ENCODE data around the gene KIF5C. TPM values are rescaled to one million over a fixed set of nuclear protein-coding genes. Genes with fewer than 3 reads are reported as not detected.

KIF5C gene
- total and polyA plus RNA-seq, 2 donors (not counting 1 experiment from before 2014, with no cell fraction given): 1.9 to 6.1 TPM

DNA sequence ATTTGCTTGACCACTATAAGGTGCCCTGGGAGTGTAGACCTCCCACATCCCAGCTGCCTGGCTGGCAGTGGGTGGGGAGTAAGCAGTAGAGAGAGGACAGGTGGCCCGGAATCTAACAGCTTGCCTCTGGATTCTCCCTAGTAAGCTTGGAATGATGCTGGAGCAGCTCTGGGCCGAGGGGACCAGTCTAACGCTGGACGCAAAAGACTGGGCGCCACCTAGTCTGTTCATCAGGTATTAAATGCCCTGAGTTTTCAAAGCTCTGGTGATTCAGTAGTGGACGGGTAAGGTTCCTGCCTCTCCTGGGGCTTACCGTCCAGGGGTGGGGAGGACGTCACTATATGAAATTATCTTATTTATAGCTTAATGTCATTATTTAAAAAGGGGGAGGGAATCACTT, 162.8 kb downstream of the KIF5C start:
- no peaks in the 10 kb centered on the region for H3K36me3 ChIP-seq (replicated peaks in 1 of 2; ENCODE audit: control extremely low read depth in 1 of 2, control insufficient read depth in 1 of 2, extremely low read depth in 1 of 2, insufficient read depth in 2 of 2, low read length in 1 of 2)
- H3K79me2 ChIP-seq (ENCODE audit: control insufficient read depth, insufficient read depth, low read length): no peaks in the 10 kb centered on the region
- no peaks in the 10 kb centered on the region for H3K9me3 Mint-ChIP-seq (ENCODE audit: insufficient read depth)
- TF ChIP-seq, protein P1, sequence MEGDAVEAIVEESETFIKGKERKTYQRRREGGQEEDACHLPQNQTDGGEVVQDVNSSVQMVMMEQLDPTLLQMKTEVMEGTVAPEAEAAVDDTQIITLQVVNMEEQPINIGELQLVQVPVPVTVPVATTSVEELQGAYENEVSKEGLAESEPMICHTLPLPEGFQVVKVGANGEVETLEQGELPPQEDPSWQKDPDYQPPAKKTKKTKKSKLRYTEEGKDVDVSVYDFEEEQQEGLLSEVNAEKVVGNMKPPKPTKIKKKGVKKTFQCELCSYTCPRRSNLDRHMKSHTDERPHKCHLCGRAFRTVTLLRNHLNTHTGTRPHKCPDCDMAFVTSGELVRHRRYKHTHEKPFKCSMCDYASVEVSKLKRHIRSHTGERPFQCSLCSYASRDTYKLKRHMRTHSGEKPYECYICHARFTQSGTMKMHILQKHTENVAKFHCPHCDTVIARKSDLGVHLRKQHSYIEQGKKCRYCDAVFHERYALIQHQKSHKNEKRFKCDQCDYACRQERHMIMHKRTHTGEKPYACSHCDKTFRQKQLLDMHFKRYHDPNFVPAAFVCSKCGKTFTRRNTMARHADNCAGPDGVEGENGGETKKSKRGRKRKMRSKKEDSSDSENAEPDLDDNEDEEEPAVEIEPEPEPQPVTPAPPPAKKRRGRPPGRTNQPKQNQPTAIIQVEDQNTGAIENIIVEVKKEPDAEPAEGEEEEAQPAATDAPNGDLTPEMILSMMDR (IDR thresholded peaks at IDR 0.05): no peak
- no peak for TF ChIP-seq EZH2 (IDR thresholded peaks at IDR 0.05; ENCODE audit: borderline replicate concordance, insufficient read depth, low read depth, low read length, poor library complexity, severe bottlenecking)
- peak overlapping the region; percentile 60 for H3K9ac ChIP-seq (ENCODE audit: low read length)
- H3K4me1 Mint-ChIP-seq: peaks cover 17% of the 10 kb centered on the region
- H3K9me3 ChIP-seq (ENCODE audit: control extremely low read depth in 1 of 3, control insufficient read depth in 2 of 3, insufficient read depth in 1 of 3, low read length in 2 of 3): no peaks in the 10 kb centered on the region
- H3K27ac ChIP-seq (ENCODE audit: low read length in 2 of 2): no peak overlapping the region
- ChIA-PET CTCF (interaction anchor here (1.4 to 5.1 kb wide), 4 partner anchors 12 to 523 kb away, joined by 3 to 54 read pairs (median 6); no protein-coding TSS in a partner anchor), POLR2A (no interaction called here)
- no peak for ATAC-seq (ENCODE audit: low read depth)
- no peaks in the 10 kb centered on the region for H4K20me1 ChIP-seq (ENCODE audit: control insufficient read depth, insufficient read depth, low read length, poor library complexity, severe bottlenecking)
- peak overlapping the region in 1 of 5 experiments; percentile 54 for H3K4me3 ChIP-seq (ENCODE audit: control extremely low read depth in 1 of 5, extremely low read depth in 1 of 5, insufficient read depth in 1 of 5, low read depth in 2 of 5, low read length in 4 of 5)
- intact Hi-C loops (cut with micrococcal nuclease): loop anchor here (1.0 kb wide), 1 partner anchor 19 kb away; no protein-coding TSS in a partner anchor
- WGBS (ENCODE audit: insufficient coverage): 89% methylated on average over 3 of the region's 8 CpGs
- peaks cover 11 to 20% of the 10 kb centered on the region in 2 donors for H3K4me1 ChIP-seq (ENCODE audit: control insufficient read depth in 2 of 2, insufficient read depth in 2 of 2, low read length in 2 of 2)
- peaks cover 0 to 17% (median 8%) of the 10 kb centered on the region in 4 experiments for H3K27me3 ChIP-seq (replicated peaks in 1 of 4; ENCODE audit: control extremely low read depth in 1 of 4, control insufficient read depth in 3 of 4, insufficient read depth in 4 of 4, low read length in 3 of 4)
- no peak overlapping the region for H3K27ac Mint-ChIP-seq
- H3K4me2 ChIP-seq (replicated peaks; ENCODE audit: low read depth, low read length, poor library complexity, severe bottlenecking): peak overlapping the region; percentile 78
- H3K4me3 Mint-ChIP-seq: peak overlapping the region; percentile 29
- no peak for DNase-seq
- H3K27me3 Mint-ChIP-seq: peaks cover 14% of the 10 kb centered on the region
- H2AFZ ChIP-seq (ENCODE audit: insufficient read depth, low read depth, low read length, poor library complexity, severe bottlenecking): peak overlapping the region; percentile 69

DNA sequence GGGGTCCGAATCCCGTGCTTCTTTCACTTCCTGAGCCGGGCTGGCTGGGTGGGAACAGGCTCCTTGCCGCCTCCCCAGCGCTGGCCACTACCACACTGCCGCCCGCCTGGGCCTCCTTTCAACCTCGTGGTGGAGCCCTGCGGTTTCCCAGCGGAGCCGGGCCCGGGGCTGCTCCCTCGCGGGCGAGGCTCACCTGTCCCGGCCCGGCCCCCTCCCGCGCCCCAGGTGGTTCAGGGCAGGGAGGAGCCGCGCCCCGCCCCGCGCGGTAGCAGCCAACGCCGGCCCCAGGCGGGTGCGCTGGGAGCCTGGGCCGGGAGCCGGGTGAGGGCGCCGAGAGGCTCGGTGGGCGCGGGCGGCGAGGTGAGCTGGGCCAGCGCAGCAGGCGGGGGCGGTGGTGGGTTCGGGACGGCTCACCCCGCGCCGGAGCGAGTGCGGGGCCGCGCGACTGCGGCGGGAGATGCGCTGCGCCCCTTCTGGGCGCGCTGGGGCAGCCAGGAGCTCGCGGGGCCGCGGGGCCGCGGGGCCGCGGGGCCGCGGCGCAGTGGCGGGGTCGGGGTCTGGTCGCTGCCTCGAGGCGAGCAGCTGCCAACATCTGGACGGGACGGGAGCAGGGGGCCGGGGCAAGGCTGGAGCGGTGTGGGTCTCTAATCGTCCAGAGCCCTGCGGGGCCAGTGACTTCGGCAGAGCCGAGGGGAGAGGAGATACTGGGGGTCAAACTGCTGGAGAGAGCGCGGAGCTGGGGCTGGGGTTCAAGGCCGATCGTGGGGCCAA, 163.6 kb downstream of the KIF5C start, which contains the start of gene LYPD6B:
Gene LYPD6B (plus strand): TSS at position 258 of the 771 bp plus-strand sequence. CDS start 92,250 bp downstream, outside the sequence.
- Histone ChIP-seq H2AFZ (ENCODE audit: insufficient read depth, low read depth, low read length, poor library complexity, severe bottlenecking) (peak within 1 kb of the TSS; percentile 69), H3K4me3 (ENCODE audit: control extremely low read depth in 1 of 5, extremely low read depth in 1 of 5, insufficient read depth in 1 of 5, low read depth in 2 of 5, low read length in 4 of 5) (peak within 1 kb of the TSS in 4 of 5 experiments; percentile 4 to 54 (median 40)), H3K9me3 (ENCODE audit: control extremely low read depth in 1 of 3, control insufficient read depth in 2 of 3, insufficient read depth in 1 of 3, low read length in 2 of 3) (no peaks in the 10 kb centered on the region), H3K27ac (ENCODE audit: low read length in 2 of 2) (no peak within 1 kb of the TSS), H3K4me2 (replicated peaks; ENCODE audit: low read depth, low read length, poor library complexity, severe bottlenecking) (peak within 1 kb of the TSS; percentile 78), H3K27me3 (replicated peaks in 1 of 4; ENCODE audit: control extremely low read depth in 1 of 4, control insufficient read depth in 3 of 4, insufficient read depth in 4 of 4, low read length in 3 of 4) (peaks cover 0 to 17% (median 8%) of the 10 kb centered on the region in 4 experiments), H3K36me3 (replicated peaks in 1 of 2; ENCODE audit: control extremely low read depth in 1 of 2, control insufficient read depth in 1 of 2, extremely low read depth in 1 of 2, insufficient read depth in 2 of 2, low read length in 1 of 2) (no peaks in the 10 kb centered on the region), H3K4me1 (ENCODE audit: control insufficient read depth in 2 of 2, insufficient read depth in 2 of 2, low read length in 2 of 2) (peaks cover 11 to 20% of the 10 kb centered on the region in 2 donors), H4K20me1 (ENCODE audit: control insufficient read depth, insufficient read depth, low read length, poor library complexity, severe bottlenecking) (no peaks in the 10 kb centered on the region), H3K79me2 (ENCODE audit: control insufficient read depth, insufficient read depth, low read length) (no peaks in the 10 kb centered on the region), H3K9ac (ENCODE audit: low read length) (peak within 1 kb of the TSS; percentile 60)
- Mint-ChIP-seq H3K27me3 (peaks cover 14% of the 10 kb centered on the region), H3K27ac (peak within 1 kb of the TSS; percentile 61), H3K9me3 (ENCODE audit: insufficient read depth) (no peaks in the 10 kb centered on the region), H3K4me3 (peak within 1 kb of the TSS; percentile 82), H3K4me1 (peaks cover 17% of the 10 kb centered on the region)
- peak; percentile 69 for ATAC-seq (ENCODE audit: low read depth)
- intact Hi-C loops (cut with micrococcal nuclease): loop anchor here (1.0 kb wide), 1 partner anchor 19 kb away; no protein-coding TSS in a partner anchor
- TF ChIP-seq, protein P1 (IDR thresholded peaks at IDR 0.05): no peak
- TF ChIP-seq EZH2 (IDR thresholded peaks at IDR 0.05; ENCODE audit: borderline replicate concordance, insufficient read depth, low read depth, low read length, poor library complexity, severe bottlenecking): no peak
- peak; percentile 47 for DNase-seq
- ChIA-PET CTCF (interaction anchor here (0.6 to 5.1 kb wide), 11 partner anchors 7 to 560 kb away, joined by 3 to 54 read pairs (median 3); no protein-coding TSS in a partner anchor), POLR2A (no interaction called here)
- WGBS (ENCODE audit: insufficient coverage): 2% methylated on average over 85 of the region's 85 CpGs

Data from B cell (primary cell).